ENCODE data around the gene HOXA7.

The HOXA7 gene

DNA sequence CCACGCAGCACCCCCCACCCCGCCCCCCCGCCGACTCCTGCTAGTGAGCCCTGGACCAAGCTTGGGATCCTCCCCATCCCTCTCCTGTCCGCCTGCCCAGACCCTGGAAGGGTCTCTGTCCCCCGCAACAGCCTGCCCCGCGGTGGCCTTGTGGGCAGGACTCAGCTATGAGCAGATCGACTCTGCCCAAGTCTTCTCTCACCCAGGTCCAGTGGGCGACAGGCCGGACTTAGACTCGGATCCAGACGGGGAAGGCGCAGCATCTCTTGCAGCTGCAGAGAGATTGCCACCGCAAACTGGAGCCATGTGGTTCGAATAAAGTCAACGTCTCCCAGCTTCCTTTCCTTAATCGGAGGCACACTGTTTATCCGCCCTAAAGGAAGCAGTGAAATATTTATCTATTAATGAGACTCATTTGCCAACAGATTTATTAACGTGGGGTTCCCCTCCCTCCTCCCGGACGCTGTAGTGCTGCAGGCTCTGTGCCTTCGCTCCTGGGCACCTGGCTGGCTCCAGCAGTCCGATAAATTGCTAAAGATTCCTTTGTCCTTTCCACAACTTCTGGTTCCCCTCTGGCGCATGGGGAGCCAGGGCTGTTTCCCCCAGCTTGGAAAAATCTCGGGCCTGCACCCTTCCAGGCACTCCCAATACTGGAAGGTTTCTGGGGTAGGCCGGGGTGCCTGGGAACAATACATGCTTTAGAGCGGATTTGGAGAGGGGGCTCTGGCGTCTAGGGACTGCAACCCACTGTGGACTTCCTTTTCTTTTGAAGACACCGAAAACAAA, 634 bp upstream of the HOXA7 start:
- H3K4me2 ChIP-seq = no peak overlapping the region
- no peak overlapping the region for H3K4me3 ChIP-seq (IDR thresholded peaks at IDR 0.05; ENCODE audit: insufficient read depth, low read depth, low read length)
- no peaks in the 10 kb centered on the region for H3K4me1 ChIP-seq (ENCODE audit: low read depth, poor library complexity, severe bottlenecking)
- H3K36me3 ChIP-seq (ENCODE audit: insufficient read depth) = no peaks in the 10 kb centered on the region
- no peak overlapping the region for H3K27ac ChIP-seq
- H3K27me3 ChIP-seq (ENCODE audit: insufficient read depth, low read depth) = no peaks in the 10 kb centered on the region
- H4K20me1 ChIP-seq (ENCODE audit: insufficient read depth) = no peaks in the 10 kb centered on the region
- TF ChIP-seq, protein P1, sequence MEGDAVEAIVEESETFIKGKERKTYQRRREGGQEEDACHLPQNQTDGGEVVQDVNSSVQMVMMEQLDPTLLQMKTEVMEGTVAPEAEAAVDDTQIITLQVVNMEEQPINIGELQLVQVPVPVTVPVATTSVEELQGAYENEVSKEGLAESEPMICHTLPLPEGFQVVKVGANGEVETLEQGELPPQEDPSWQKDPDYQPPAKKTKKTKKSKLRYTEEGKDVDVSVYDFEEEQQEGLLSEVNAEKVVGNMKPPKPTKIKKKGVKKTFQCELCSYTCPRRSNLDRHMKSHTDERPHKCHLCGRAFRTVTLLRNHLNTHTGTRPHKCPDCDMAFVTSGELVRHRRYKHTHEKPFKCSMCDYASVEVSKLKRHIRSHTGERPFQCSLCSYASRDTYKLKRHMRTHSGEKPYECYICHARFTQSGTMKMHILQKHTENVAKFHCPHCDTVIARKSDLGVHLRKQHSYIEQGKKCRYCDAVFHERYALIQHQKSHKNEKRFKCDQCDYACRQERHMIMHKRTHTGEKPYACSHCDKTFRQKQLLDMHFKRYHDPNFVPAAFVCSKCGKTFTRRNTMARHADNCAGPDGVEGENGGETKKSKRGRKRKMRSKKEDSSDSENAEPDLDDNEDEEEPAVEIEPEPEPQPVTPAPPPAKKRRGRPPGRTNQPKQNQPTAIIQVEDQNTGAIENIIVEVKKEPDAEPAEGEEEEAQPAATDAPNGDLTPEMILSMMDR (conservative IDR thresholded peaks at IDR 0.05; ENCODE audit: low read depth, low read length) = no peak
- H3K9ac ChIP-seq = no peak overlapping the region
- no peaks in the 10 kb centered on the region for H3K79me2 ChIP-seq (ENCODE audit: insufficient read depth, low read depth)
- no peak overlapping the region for H2AFZ ChIP-seq (ENCODE audit: low read depth)

DNA sequence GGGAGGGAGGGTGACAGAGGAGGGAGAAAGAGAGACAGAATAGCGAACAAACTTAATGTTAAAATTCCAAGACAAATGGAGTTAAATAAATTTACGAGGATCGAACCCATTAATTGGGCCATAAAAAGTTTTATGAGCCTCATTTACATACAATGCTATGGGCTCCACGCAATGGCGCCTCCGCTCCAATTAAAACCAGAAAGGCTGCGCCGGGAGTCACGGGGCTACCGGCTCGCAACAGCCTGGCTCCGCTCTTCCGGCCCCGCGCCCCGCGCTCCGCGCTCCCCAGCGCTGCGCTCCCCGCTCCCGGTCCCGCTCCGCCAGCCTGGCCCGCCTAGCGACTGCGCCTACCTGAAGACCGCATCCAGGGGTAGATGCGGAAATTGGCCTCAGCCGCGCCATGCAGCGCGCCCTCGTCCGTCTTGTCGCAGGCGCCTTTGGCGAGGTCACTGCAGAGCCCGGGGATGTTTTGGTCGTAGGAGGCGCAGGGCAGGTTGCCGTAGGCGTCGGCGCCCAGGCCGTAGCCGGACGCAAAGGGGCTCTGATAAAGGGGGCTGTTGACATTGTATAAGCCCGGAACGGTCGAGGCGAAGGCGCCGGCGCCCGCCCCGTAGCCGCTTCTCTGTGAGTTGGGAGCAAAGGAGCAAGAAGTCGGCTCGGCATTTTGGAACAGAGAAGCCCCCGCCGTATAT, 513 bp downstream of the HOXA7 start:
- Histone ChIP-seq H3K27ac (no peak overlapping the region), H3K4me3 (IDR thresholded peaks at IDR 0.05; ENCODE audit: insufficient read depth, low read depth, low read length) (no peak overlapping the region), H3K4me2 (no peak overlapping the region), H3K4me1 (ENCODE audit: low read depth, poor library complexity, severe bottlenecking) (no peaks in the 10 kb centered on the region), H3K79me2 (ENCODE audit: insufficient read depth, low read depth) (no peaks in the 10 kb centered on the region), H4K20me1 (ENCODE audit: insufficient read depth) (no peaks in the 10 kb centered on the region), H2AFZ (ENCODE audit: low read depth) (no peak overlapping the region), H3K27me3 (ENCODE audit: insufficient read depth, low read depth) (no peaks in the 10 kb centered on the region), H3K36me3 (ENCODE audit: insufficient read depth) (no peaks in the 10 kb centered on the region), H3K9ac (no peak overlapping the region)
- TF ChIP-seq, protein P1 (conservative IDR thresholded peaks at IDR 0.05; ENCODE audit: low read depth, low read length) = no peak

DNA sequence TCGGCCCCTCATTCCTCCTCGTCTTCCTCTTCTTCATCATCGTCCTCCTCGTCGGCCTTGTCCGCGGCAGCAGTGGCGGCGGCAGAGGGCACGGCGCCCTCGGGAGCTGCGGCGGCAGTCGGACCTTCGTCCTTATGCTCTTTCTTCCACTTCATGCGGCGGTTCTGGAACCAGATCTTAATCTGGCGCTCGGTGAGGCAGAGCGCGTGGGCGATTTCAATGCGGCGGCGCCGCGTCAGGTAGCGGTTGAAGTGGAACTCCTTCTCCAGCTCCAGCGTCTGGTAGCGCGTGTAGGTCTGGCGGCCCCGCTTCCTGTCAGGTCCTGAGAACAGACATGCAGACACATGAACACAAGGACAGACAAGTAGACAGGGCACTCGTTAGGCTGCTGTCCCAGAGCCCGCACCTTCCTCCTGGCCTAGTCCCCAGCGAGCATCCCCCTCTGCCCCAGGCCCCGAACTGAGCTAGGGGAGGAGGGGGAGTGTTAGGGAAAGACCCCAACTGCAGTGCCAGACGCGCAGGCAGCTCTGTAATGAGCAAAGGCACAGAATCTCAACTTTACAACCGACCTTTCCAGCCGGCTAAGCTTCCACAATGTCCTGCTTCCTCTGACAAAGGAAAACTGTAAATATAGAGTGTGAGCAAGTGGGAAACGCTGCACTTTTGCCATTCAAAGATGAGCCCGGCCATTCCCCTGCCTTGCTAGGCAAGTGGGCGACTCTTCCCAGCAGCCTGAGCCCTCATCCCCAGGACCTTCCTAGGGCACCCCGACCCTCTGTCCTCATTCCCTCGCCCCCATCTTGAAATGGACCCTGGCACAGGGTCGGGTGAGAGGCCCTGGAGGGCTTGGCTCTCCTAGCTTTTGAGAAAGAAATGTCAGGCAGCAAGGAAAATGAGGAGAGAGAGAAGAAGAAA, 1.3 kb downstream of the HOXA7 start:
- no peak overlapping the region for H3K4me3 ChIP-seq (IDR thresholded peaks at IDR 0.05; ENCODE audit: insufficient read depth, low read depth, low read length)

DNA sequence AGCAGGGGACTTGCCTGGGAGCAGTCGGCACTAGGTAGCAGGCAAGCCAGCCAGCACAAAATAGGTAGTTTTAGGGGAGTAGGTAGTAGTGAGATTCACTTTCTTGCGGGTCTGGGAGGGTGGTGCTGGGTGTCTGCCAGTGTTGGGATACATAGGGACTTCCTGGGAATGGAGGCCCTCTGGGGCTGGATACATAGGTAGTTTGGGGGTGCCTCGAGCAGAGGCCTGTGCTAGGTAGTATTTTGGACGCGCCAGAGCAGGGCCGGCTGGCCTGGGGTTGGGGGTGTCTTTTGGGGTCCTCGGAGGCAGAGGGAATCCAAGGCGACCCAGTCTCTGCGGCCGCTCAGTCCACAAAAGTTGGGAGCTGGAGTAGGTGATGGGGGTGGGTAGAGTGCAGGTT, 2.1 kb downstream of the HOXA7 start:
- Histone ChIP-seq H3K9ac (no peak overlapping the region), H3K4me2 (no peak overlapping the region), H3K4me1 (ENCODE audit: low read depth, poor library complexity, severe bottlenecking) (peaks cover 4% of the 10 kb centered on the region)

More for the DNA sequence above, 1.3 kb downstream of the HOXA7 start:
- H2AFZ ChIP-seq (ENCODE audit: low read depth) = no peak overlapping the region
- no peaks in the 10 kb centered on the region for H3K79me2 ChIP-seq (ENCODE audit: insufficient read depth, low read depth)
- no peaks in the 10 kb centered on the region for H3K4me1 ChIP-seq (ENCODE audit: low read depth, poor library complexity, severe bottlenecking)
- no peaks in the 10 kb centered on the region for H3K27me3 ChIP-seq (ENCODE audit: insufficient read depth, low read depth)
- no peak overlapping the region for H3K9ac ChIP-seq
- no peak overlapping the region for H3K4me2 ChIP-seq
- no peaks in the 10 kb centered on the region for H4K20me1 ChIP-seq (ENCODE audit: insufficient read depth)
- H3K36me3 ChIP-seq (ENCODE audit: insufficient read depth) = no peaks in the 10 kb centered on the region
- TF ChIP-seq, protein P1 (conservative IDR thresholded peaks at IDR 0.05; ENCODE audit: low read depth, low read length) = no peak
- no peak overlapping the region for H3K27ac ChIP-seq

More for the DNA sequence above, 2.1 kb downstream of the HOXA7 start:
- Histone ChIP-seq H3K79me2 (ENCODE audit: insufficient read depth, low read depth) (no peaks in the 10 kb centered on the region), H3K4me3 (IDR thresholded peaks at IDR 0.05; ENCODE audit: insufficient read depth, low read depth, low read length) (no peak overlapping the region), H3K36me3 (ENCODE audit: insufficient read depth) (no peaks in the 10 kb centered on the region), H3K27ac (no peak overlapping the region), H4K20me1 (ENCODE audit: insufficient read depth) (no peaks in the 10 kb centered on the region), H3K27me3 (ENCODE audit: insufficient read depth, low read depth) (no peaks in the 10 kb centered on the region), H2AFZ (ENCODE audit: low read depth) (no peak overlapping the region)
- TF ChIP-seq, protein P1 (conservative IDR thresholded peaks at IDR 0.05; ENCODE audit: low read depth, low read length) = no peak

Data from KMS-11 (cell line).